ENCODE data around the gene PDSS1.
"Not testable (repeated sequence)": the region's sequence is repeated elsewhere in the genome, so short reads cannot be mapped to it uniquely, and the experiment has no call there.

PDSS1 gene

GRCh38 chr10:26743091-26743490, 45.6 kb downstream of the PDSS1 start:
- DNase-seq, result no peak

DNA sequence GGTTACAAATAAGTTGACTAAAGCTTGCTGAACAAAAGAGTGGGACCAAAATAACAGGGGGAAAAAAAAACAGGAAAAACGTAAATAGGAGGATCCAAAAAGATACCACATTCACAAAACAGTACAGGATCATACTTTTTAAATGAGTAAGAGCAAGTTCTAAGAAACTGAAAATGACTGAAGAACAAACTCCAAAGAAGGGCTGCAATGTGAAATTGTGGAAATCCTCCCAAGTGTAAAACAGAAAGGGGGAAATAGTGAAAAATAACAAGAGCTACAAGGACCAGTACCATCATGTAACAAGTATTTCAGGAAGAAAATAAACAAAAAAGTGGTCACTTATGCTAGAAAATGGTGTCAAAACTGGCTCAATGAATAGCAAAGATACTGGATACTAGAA, 46.3 kb downstream of the PDSS1 start:
- no peak for DNase-seq

DNA sequence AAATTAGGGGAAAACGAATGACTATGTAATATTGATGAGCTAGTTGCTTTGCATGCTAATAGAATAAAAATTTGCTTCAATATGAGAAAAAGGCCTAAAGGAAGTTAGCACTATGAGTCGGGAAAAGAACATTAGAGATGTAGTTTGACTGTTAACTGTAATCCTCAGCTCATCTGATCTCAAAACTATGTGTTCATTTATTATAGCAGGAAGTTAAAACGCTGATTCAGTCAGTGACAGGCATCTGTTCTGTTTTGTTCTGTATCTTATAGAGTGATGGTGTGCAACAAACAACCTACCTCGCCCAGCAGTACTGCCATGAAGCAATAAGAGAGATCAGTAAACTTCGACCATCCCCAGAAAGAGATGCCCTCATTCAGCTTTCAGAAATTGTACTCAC, 48.6 kb downstream of the PDSS1 start:
- no peak for DNase-seq

GRCh38 chr10:26755443-26755903, 58.0 kb downstream of the PDSS1 start:
- DNase-seq, result no peak

- DNase-seq, result no peak
Observed at GRCh38 chr10:26759008-26759407, 61.5 kb downstream of the PDSS1 start.

- DNase-seq, result no peak
Observed at GRCh38 chr10:26765549-26765948, 68.0 kb downstream of the PDSS1 start.

GRCh38 chr10:26770069-26770468, 72.6 kb downstream of the PDSS1 start:
- DNase-seq, result no peak

GRCh38 chr10:26773633-26774032, 76.1 kb downstream of the PDSS1 start:
- DNase-seq, result no peak

DNA sequence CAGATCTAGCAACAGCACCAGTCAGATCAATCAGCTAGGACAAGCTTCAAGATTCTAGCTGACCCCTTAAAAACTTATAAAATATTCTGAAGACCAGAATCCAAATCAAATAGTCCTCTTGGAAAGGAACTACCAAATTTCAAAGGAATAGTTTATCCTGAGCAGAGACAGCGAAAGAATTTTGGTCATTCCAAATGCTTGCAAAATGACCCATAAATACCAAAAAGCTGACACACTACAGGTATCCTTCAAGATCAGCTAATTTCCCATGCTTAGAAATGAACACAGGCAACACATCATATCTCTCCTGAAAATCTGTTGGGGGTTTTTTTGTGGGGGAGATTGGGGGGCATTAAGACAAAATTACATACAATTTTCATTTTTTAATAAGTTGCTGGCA, 78.8 kb downstream of the PDSS1 start:
- no peak for DNase-seq

DNA sequence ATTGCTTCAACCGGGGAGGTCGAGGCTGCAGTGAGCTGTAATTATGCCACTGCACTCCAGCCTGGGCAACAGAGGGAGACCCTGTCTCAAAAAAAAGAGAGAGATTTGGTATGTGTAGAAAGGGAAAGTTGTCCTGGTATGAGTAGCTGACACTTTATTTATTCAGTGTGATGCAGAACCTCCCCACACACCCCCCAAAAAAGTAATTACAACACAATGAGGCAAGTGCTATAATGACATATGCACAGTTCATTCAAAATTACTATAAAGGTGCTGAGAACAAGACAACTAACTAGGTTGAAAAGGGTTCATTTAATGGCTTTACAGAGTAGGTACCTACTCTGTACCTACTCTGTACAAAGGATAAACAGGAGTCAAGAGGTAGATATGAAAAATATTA, 80.2 kb downstream of the PDSS1 start:
- no peak for DNase-seq

- no peak for DNase-seq
Observed at GRCh38 chr10:26779176-26779860, 81.8 kb downstream of the PDSS1 start.

- DNase-seq, result no peak
Observed at GRCh38 chr10:26780106-26780792, 82.7 kb downstream of the PDSS1 start.

GRCh38 chr10:26780793-26781601, 83.5 kb downstream of the PDSS1 start:
- DNase-seq, result no peak

DNA sequence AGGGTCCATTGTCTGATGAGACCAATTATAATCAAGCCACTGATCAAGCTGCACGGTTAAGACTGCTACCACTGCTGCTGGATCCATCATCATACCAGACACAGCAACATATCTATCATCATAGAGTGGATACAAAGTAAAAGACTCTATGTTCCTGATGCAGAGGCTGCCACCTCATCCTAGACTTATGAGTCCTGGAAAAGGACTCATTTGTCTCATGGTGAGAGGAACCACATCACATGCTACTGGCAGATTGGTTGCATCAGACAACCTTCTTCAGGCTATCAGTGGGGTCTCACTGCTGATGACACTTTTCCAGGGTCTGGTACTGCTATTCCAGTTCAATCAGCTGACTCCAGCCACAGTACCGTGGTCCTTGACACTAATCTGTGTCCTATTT, 84.3 kb downstream of the PDSS1 start:
- no peak for DNase-seq

DNA sequence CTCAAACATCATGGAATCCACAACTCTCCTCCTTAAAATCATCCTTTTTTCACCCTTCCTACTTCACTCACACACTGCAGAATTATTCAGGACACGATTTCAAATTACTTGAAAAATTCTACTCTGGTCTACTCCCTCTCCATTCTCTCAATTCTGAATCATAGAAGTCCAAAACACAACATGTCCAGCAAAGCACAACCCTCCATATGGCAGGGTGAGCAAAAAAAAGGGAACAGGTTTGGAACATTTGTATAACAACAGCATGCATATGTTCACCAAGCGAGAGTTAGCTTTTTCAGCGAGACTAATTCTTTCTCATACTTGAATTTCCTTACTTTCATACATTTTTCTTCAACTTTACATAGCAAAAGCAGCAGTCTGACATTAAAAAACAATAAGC, 89.9 kb downstream of the PDSS1 start:
- no peak for DNase-seq

GRCh38 chr10:26789779-26790178, 92.3 kb downstream of the PDSS1 start:
- DNase-seq, result not testable (repeated sequence)

GRCh38 chr10:26790221-26790995, 92.9 kb downstream of the PDSS1 start:
- no peak for DNase-seq

GRCh38 chr10:26792758-26793495, 95.4 kb downstream of the PDSS1 start:
- no peak for DNase-seq

Data from NCI-H1930 (cell line).